ENCODE data around the gene RPIA. TPM values are rescaled to one million over a fixed set of nuclear protein-coding genes. Genes with fewer than 3 reads are reported as not detected.

Gene RPIA
- total and polyA plus RNA-seq, 2 of the 13 experiments (the other 11 are each of a cell fraction or from before 2014, with no cell fraction given): 13.3 to 23.9 TPM

DNA sequence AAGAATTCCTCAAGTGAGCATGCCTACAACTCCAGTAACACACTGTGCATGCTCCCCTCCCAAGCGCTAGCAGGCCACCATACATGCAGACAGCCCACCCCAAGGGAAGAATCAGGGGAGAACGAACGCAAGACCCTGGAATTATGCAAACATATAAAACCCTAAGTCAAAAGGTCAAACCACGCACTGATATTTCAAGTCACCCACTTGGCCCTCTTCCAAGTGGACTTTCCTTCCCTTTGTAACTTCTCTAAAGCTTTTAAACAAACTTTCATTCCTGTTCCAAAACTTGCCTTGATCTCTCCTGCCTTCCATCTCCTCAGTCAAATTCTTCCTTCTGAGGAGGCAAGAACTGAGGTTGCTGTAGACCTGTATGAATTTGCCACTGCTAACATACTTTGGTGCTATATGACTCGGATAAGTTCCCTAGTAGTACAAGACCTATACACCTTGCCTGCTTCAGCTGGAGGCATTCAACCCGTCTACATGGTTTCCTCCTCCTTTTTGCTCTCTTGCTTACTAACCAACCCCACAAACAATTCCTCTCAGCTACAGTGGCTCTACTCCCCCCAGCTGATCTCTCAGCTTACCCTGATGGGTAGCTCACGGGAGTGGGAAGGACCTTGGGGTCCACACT, 11.1 kb upstream of the RPIA start (continued):
- TF ChIP-seq NR2F2 (IDR thresholded peaks at IDR 0.05; ENCODE audit: borderline replicate concordance, low read depth) (peak; percentile 35), SOX6 (IDR thresholded peaks at IDR 0.05) (no peak), SOX6 (CRISPR knock-in tag; IDR thresholded peaks at IDR 0.05) (peak; percentile 13; the same call in 1 of the 2 replicates), ZNF773 (CRISPR knock-in tag; IDR thresholded peaks at IDR 0.05; ENCODE audit: borderline replicate concordance) (no peak), ZMYM4 (CRISPR knock-in tag; IDR thresholded peaks at IDR 0.05) (0 out of 2 replicates have a peak, but pooled peaks have one; percentile 5), YEATS2 (CRISPR knock-in tag; IDR thresholded peaks at IDR 0.05; ENCODE audit: borderline replicate concordance) (no peak), HNF4A (CRISPR knock-in tag; IDR thresholded peaks at IDR 0.05) (peak; percentile 59), ZBTB21 (CRISPR knock-in tag; IDR thresholded peaks at IDR 0.05) (no peak), NR2F6 (IDR thresholded peaks at IDR 0.05) (peak; percentile 69), NR2F6 (CRISPR knock-in tag; IDR thresholded peaks at IDR 0.05) (peak; percentile 73), ZNF704 (CRISPR knock-in tag; IDR thresholded peaks at IDR 0.05; ENCODE audit: borderline replicate concordance) (no peak), ZNF253 (CRISPR knock-in tag; IDR thresholded peaks at IDR 0.05; ENCODE audit: borderline replicate concordance) (no peak), U2AF1 (optimal IDR thresholded peaks at IDR 0.05; ENCODE audit: low read depth, low read length) (no peak), ZNF883 (CRISPR knock-in tag; IDR thresholded peaks at IDR 0.05; ENCODE audit: not compliant biosample characterization) (no peak), RFXANK (CRISPR knock-in tag; IDR thresholded peaks at IDR 0.05) (no peak), TSC22D2 (CRISPR knock-in tag; IDR thresholded peaks at IDR 0.05; ENCODE audit: borderline replicate concordance) (no peak), ZNF501 (CRISPR knock-in tag; IDR thresholded peaks at IDR 0.05) (0 out of 2 replicates have a peak, but pooled peaks have one; percentile 31), ZMYM3 (CRISPR knock-in tag; IDR thresholded peaks at IDR 0.05) (no peak), GTF2F1 (IDR thresholded peaks at IDR 0.05; ENCODE audit: low read length) (no peak)
- TF ChIP-seq, protein P1, sequence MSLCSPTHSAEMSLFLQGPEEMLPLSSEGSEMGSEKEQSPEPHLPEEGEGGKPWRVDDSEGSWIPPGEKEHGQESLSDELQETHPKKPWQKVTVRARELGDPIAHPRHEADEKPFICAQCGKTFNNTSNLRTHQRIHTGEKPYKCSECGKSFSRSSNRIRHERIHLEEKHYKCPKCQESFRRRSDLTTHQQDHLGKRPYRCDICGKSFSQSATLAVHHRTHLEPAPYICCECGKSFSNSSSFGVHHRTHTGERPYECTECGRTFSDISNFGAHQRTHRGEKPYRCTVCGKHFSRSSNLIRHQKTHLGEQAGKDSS (CRISPR knock-in tag; IDR thresholded peaks at IDR 0.05; ENCODE audit: borderline replicate concordance, low read depth): no peak
- TF ChIP-seq, protein P2, sequence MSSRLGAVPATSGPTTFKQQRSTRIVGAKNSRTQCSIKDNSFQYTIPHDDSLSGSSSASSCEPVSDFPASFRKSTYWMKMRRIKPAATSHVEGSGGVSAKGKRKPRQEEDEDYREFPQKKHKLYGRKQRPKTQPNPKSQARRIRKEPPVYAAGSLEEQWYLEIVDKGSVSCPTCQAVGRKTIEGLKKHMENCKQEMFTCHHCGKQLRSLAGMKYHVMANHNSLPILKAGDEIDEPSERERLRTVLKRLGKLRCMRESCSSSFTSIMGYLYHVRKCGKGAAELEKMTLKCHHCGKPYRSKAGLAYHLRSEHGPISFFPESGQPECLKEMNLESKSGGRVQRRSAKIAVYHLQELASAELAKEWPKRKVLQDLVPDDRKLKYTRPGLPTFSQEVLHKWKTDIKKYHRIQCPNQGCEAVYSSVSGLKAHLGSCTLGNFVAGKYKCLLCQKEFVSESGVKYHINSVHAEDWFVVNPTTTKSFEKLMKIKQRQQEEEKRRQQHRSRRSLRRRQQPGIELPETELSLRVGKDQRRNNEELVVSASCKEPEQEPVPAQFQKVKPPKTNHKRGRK (CRISPR knock-in tag; IDR thresholded peaks at IDR 0.05): no peak
- TF ChIP-seq, protein P3, sequence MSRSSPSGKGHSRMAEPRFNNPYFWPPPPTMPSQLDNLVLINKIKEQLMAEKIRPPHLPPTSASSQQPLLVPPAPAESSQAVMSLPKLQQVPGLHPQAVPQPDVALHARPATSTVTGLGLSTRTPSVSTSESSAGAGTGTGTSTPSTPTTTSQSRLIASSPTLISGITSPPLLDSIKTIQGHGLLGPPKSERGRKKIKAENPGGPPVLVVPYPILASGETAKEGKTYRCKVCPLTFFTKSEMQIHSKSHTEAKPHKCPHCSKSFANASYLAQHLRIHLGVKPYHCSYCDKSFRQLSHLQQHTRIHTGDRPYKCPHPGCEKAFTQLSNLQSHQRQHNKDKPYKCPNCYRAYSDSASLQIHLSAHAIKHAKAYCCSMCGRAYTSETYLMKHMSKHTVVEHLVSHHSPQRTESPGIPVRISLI (CRISPR knock-in tag; IDR thresholded peaks at IDR 0.05; ENCODE audit: borderline replicate concordance): no peak
- TF ChIP-seq, protein P4, sequence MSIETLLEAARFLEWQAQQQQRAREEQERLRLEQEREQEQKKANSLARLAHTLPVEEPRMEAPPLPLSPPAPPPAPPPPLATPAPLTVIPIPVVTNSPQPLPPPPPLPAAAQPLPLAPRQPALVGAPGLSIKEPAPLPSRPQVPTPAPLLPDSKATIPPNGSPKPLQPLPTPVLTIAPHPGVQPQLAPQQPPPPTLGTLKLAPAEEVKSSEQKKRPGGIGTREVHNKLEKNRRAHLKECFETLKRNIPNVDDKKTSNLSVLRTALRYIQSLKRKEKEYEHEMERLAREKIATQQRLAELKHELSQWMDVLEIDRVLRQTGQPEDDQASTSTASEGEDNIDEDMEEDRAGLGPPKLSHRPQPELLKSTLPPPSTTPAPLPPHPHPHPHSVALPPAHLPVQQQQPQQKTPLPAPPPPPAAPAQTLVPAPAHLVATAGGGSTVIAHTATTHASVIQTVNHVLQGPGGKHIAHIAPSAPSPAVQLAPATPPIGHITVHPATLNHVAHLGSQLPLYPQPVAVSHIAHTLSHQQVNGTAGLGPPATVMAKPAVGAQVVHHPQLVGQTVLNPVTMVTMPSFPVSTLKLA (IDR thresholded peaks at IDR 0.05): no peak

All from HepG2 (cell line).